LNCaP clone FGC (cell line): ENCODE data around the gene TYW3.
"Not testable (repeated sequence)": the region's sequence is repeated elsewhere in the genome, so short reads cannot be mapped to it uniquely, and the experiment has no call there.

Experiments
- DNase-seq: peaks from one replicate; pipeline ENCODE4 v3.0.0-alpha.2; 2011; ENCODE audit warnings: low read depth
- H3K4me3 ChIP-seq: 2 replicates; pipeline ENCODE4 v1.5.1; 2011; ENCODE audit warnings: mild to moderate bottlenecking, low read depth, low read length, control low read depth
- TF ChIP-seq, protein P1 (sequence below): IDR thresholded peaks from 2 replicates; pipeline ENCODE4 v1.5.1; 2012; ENCODE audit warnings: mild to moderate bottlenecking; ENCODE audit not compliant: control insufficient read depth, insufficient read depth; ENCODE audit errors: extremely low read depth

Gene TYW3

GRCh38 chr1:74748960-74749359, 16.0 kb downstream of the TYW3 start:
- DNase-seq, result no peak
- H3K4me3 ChIP-seq, result no peak overlapping the region
- TF ChIP-seq, protein P1, sequence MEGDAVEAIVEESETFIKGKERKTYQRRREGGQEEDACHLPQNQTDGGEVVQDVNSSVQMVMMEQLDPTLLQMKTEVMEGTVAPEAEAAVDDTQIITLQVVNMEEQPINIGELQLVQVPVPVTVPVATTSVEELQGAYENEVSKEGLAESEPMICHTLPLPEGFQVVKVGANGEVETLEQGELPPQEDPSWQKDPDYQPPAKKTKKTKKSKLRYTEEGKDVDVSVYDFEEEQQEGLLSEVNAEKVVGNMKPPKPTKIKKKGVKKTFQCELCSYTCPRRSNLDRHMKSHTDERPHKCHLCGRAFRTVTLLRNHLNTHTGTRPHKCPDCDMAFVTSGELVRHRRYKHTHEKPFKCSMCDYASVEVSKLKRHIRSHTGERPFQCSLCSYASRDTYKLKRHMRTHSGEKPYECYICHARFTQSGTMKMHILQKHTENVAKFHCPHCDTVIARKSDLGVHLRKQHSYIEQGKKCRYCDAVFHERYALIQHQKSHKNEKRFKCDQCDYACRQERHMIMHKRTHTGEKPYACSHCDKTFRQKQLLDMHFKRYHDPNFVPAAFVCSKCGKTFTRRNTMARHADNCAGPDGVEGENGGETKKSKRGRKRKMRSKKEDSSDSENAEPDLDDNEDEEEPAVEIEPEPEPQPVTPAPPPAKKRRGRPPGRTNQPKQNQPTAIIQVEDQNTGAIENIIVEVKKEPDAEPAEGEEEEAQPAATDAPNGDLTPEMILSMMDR, result no peak

DNA sequence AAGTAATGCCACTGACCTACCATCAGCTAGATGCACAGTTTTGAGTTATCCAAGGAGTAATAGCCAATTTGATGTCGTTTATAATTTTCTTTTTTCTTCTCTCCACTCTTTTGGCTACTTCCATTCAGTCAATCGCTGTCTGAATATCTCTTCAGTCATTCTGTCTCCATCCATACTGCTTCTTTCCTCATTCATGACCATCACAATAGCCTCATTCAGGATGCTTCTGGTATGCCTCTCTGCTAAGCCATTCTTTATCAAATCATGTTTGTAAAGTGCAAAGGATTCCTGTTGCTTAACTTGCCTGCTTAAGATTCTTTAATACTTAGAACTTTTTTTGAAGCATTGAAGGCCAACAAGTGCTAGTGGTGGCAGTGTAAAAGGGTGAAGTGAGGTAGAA, 20.2 kb downstream of the TYW3 start:
- no peak for DNase-seq
- TF ChIP-seq, protein P1, result no peak
- no peak overlapping the region for H3K4me3 ChIP-seq

DNA sequence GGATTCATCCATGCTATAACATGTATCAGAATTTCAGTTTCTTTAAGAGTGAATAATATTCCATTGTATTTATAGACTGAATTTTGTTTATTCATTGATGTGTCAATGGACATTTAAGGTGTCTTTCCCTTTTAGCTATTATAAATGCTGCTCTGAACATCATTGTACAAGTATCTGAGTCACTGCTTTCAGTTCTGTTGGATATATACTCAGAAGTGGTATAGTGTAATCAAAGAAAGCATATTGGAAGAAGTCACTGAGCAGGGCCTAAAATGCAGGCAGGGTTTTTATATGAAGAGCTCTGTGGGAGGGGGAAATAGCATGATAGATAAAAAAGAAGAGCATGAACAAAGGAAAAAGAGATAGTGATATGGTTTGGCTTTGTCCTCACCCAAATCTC, 22.5 kb downstream of the TYW3 start:
- H3K4me3 ChIP-seq, result no peak overlapping the region
- DNase-seq, result no peak
- TF ChIP-seq, protein P1, result no peak

DNA sequence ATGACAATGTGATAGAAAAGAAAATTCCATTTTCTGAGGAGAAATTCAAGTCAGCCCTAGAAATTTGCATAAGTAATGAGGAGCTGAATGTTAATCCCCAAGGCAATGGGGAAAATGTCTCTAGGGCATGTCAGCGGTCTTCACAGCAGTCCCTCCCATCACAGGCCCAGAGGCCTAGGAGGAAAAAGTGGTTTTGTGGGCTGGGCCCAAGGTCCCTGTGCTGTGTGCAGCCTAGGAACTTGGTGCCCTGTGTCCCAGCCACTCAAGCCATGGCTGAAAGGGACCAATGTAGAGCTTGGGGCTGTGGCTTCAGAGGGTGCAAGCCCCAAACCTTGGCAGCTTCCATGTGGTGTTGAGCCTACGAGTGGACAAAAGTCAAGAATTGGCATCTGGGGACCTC, 23.7 kb downstream of the TYW3 start:
- DNase-seq, H3K4me3 ChIP-seq: not testable (repeated sequence)

- TF ChIP-seq, protein P1, result no peak
Measured at GRCh38 chr1:74763807-74764206, 30.9 kb downstream of the TYW3 start.

DNA sequence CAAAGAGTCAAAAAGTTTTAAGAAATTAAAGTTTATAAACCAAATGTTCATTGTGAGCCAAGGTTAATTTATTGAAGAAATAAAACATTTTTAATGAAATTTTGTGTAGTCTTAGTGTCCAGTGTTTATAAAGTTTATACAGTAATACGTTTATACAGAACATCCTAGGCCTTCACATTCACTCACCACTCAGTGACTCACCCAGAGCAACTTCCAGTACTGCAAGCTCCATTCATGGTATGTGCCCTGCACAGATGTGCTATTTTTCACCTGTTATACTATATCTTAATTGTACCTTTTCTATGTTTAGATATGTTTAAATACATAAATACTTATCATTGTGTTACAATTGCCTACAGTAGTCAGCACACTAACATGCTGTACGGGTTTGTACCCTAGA, 33.6 kb downstream of the TYW3 start:
- no peak overlapping the region for H3K4me3 ChIP-seq
- no peak for DNase-seq
- TF ChIP-seq, protein P1, result no peak

More at GRCh38 chr1:74763807-74764206, 30.9 kb downstream of the TYW3 start:
- DNase-seq, result no peak
- no peak overlapping the region for H3K4me3 ChIP-seq

DNA sequence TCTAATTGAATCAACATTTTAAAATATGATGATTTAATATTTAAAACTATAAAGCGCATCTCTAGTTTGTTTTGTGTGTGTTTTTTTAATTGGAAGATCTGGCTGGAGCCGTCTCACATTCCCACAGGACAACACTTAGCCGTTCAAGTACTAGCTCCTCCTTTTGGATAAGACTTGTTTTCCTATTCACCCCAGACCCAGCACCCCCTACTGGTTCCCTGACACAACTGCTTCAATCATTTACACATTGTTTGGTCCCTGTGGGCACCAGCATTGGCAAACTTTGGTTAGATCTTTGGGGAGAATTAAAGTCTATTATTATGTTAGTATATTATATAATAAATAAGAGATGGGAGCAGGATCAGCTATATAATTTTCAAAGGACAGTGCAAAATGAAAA, 34.5 kb downstream of the TYW3 start:
- TF ChIP-seq, protein P1, result peak; percentile 43
- DNase-seq, result no peak
- H3K4me3 ChIP-seq, result no peak overlapping the region

GRCh38 chr1:74771913-74772515, 39.1 kb downstream of the TYW3 start:
- H3K4me3 ChIP-seq, result no peak overlapping the region
- peak; percentile 15 for DNase-seq
- TF ChIP-seq, protein P1, result peak; percentile 80
